Activated gamma-delta T cell (primary cell): ENCODE results near the gene JAM3.
"Not testable (repeated sequence)": the region's sequence is repeated elsewhere in the genome, so short reads cannot be mapped to it uniquely, and the experiment has no call there.

Experiments used
- DNase-seq: peaks from one replicate; lab custom pipeline; 2025; lab: John Stamatoyannopoulos, UW

The JAM3 gene

GRCh38 chr11:134181707-134182106, 112.8 kb downstream of the JAM3 start:
- DNase-seq, result no peak

DNA sequence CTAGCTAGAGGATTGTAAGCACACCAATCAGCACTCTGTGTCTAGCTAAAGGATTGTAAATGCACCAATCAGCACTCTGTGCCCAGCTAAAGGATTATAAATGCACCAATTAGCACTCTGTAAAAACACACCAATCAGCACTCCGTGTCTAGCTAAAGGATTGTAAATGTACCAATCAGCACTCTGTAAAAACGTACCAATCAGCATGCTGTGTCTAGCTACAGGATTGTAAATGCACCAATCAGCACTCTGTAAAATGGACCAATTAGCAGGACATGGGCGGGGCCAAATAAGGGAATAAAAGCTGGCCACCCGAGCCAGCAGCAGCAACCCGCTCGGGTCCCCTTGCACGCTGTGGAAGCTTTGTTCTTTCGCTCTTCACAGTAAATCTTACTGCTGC, 119.2 kb downstream of the JAM3 start:
- DNase-seq, result not testable (repeated sequence)

- DNase-seq, result no peak
These were observed 127.9 kb downstream of the JAM3 start for GRCh38 chr11:134196756-134197155.

DNA sequence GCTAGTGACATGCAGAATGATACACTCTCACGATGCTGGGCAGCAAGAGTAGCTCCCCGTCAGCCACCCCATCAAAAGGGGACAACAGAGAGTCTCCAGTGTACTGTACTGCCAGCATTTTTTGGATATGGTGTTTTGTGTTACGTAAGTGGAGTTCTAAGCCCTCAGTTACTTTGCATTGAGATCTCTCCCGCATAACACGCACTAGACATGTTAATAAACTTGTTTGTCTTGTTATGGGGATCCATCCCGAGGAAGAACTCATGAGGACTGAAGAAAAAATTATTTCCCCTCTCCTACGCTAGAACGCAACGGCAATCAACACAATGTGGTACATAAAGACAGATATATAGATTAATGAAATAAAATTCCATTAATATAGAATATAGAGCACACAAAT, 130.7 kb downstream of the JAM3 start:
- DNase-seq, result no peak

DNA sequence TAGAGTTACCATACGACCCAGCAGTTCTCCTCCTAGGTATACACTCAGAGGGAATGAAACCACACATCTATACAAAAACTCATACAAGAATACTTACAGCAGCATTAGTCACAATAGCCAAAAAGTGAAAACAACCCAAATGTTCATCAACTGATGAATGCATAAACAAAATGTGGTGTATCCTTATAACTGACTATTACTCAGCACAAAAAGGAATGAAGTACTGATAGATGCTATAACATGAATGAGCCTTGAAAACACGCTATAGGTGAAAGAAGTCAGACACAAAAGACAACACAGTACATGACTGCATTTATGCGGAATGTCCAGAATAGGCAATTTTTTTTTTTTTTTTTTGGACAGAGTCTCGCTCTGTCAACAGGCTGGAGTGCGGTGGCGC, 131.8 kb downstream of the JAM3 start:
- DNase-seq, result no peak
